ENCODE measurements around the gene NACC1.

Gene NACC1

GRCh38 chr19:13127811-13128575 is 9.9 kb downstream of the NACC1 start:
- Histone ChIP-seq H2AFZ (ENCODE audit: low read depth, low read length) (no peak overlapping the region), H3K36me3 (ENCODE audit: insufficient read depth, low read length) (peaks cover 8% of the 10 kb centered on the region), H3K27me3 (ENCODE audit: insufficient read depth, low read length) (no peaks in the 10 kb centered on the region), H3K4me3 (ENCODE audit: low read length) (no peak overlapping the region), H3K4me1 (ENCODE audit: insufficient read depth, low read length) (no peaks in the 10 kb centered on the region), H3K9me3 (ENCODE audit: low read length) (no peaks in the 10 kb centered on the region)

- Histone ChIP-seq H2AFZ (ENCODE audit: low read depth, low read length) (no peak overlapping the region), H3K4me1 (ENCODE audit: insufficient read depth, low read length) (no peaks in the 10 kb centered on the region), H3K4me3 (ENCODE audit: low read length) (no peak overlapping the region), H3K36me3 (ENCODE audit: insufficient read depth, low read length) (peaks cover 7% of the 10 kb centered on the region), H3K9me3 (ENCODE audit: low read length) (no peaks in the 10 kb centered on the region), H3K27me3 (ENCODE audit: insufficient read depth, low read length) (no peaks in the 10 kb centered on the region)
Observed at GRCh38 chr19:13128583-13128982, 10.5 kb downstream of the NACC1 start.

- no peaks in the 10 kb centered on the region for H3K27me3 ChIP-seq (ENCODE audit: insufficient read depth, low read length)
- H2AFZ ChIP-seq (ENCODE audit: low read depth, low read length) = no peak overlapping the region
- no peaks in the 10 kb centered on the region for H3K9me3 ChIP-seq (ENCODE audit: low read length)
- peaks cover 4% of the 10 kb centered on the region for H3K36me3 ChIP-seq (ENCODE audit: insufficient read depth, low read length)
- no peaks in the 10 kb centered on the region for H3K4me1 ChIP-seq (ENCODE audit: insufficient read depth, low read length)
- H3K4me3 ChIP-seq (ENCODE audit: low read length) = no peak overlapping the region
Observed at GRCh38 chr19:13129384-13129783, 11.3 kb downstream of the NACC1 start.

GRCh38 chr19:13130886-13131490 is 12.9 kb downstream of the NACC1 start:
- no peaks in the 10 kb centered on the region for H3K9me3 ChIP-seq (ENCODE audit: low read length)
- H3K4me3 ChIP-seq (ENCODE audit: low read length) = no peak overlapping the region
- no peaks in the 10 kb centered on the region for H3K27me3 ChIP-seq (ENCODE audit: insufficient read depth, low read length)
- H3K36me3 ChIP-seq (ENCODE audit: insufficient read depth, low read length) = peaks cover 15% of the 10 kb centered on the region
- no peak overlapping the region for H2AFZ ChIP-seq (ENCODE audit: low read depth, low read length)
- H3K4me1 ChIP-seq (ENCODE audit: insufficient read depth, low read length) = no peaks in the 10 kb centered on the region

GRCh38 chr19:13132471-13133180 is 14.6 kb downstream of the NACC1 start:
- H3K36me3 ChIP-seq (ENCODE audit: insufficient read depth, low read length) = peaks cover 28% of the 10 kb centered on the region
- H3K9me3 ChIP-seq (ENCODE audit: low read length) = no peaks in the 10 kb centered on the region

GRCh38 chr19:13133241-13133870 is 15.3 kb downstream of the NACC1 start:
- H3K27me3 ChIP-seq (ENCODE audit: insufficient read depth, low read length) = no peaks in the 10 kb centered on the region
- no peak overlapping the region for H3K4me3 ChIP-seq (ENCODE audit: low read length)
- H3K4me1 ChIP-seq (ENCODE audit: insufficient read depth, low read length) = no peaks in the 10 kb centered on the region
- no peak overlapping the region for H2AFZ ChIP-seq (ENCODE audit: low read depth, low read length)
- H3K9me3 ChIP-seq (ENCODE audit: low read length) = no peaks in the 10 kb centered on the region
- H3K36me3 ChIP-seq (ENCODE audit: insufficient read depth, low read length) = peaks cover 35% of the 10 kb centered on the region

More at GRCh38 chr19:13132471-13133180, 14.6 kb downstream of the NACC1 start:
- H3K27me3 ChIP-seq (ENCODE audit: insufficient read depth, low read length) = no peaks in the 10 kb centered on the region
- H3K4me3 ChIP-seq (ENCODE audit: low read length) = no peak overlapping the region
- no peaks in the 10 kb centered on the region for H3K4me1 ChIP-seq (ENCODE audit: insufficient read depth, low read length)
- no peak overlapping the region for H2AFZ ChIP-seq (ENCODE audit: low read depth, low read length)

- H2AFZ ChIP-seq (ENCODE audit: low read depth, low read length) = no peak overlapping the region
- no peaks in the 10 kb centered on the region for H3K9me3 ChIP-seq (ENCODE audit: low read length)
- peaks cover 2% of the 10 kb centered on the region for H3K4me1 ChIP-seq (ENCODE audit: insufficient read depth, low read length)
- H3K36me3 ChIP-seq (ENCODE audit: insufficient read depth, low read length) = peaks cover 42% of the 10 kb centered on the region
- no peaks in the 10 kb centered on the region for H3K27me3 ChIP-seq (ENCODE audit: insufficient read depth, low read length)
- no peak overlapping the region for H3K4me3 ChIP-seq (ENCODE audit: low read length)
Observed at GRCh38 chr19:13134626-13135025, 16.6 kb downstream of the NACC1 start.

- Histone ChIP-seq H3K27me3 (ENCODE audit: insufficient read depth, low read length) (no peaks in the 10 kb centered on the region), H3K36me3 (ENCODE audit: insufficient read depth, low read length) (peaks cover 42% of the 10 kb centered on the region), H3K4me3 (ENCODE audit: low read length) (no peak overlapping the region), H3K9me3 (ENCODE audit: low read length) (no peaks in the 10 kb centered on the region), H3K4me1 (ENCODE audit: insufficient read depth, low read length) (peaks cover 2% of the 10 kb centered on the region), H2AFZ (ENCODE audit: low read depth, low read length) (no peak overlapping the region)
Observed at GRCh38 chr19:13135068-13136062, 17.3 kb downstream of the NACC1 start.

GRCh38 chr19:13137290-13137794 is 19.3 kb downstream of the NACC1 start:
- no peak overlapping the region for H3K4me3 ChIP-seq (ENCODE audit: low read length)
- no peak overlapping the region for H2AFZ ChIP-seq (ENCODE audit: low read depth, low read length)
- H3K36me3 ChIP-seq (ENCODE audit: insufficient read depth, low read length) = peaks cover 42% of the 10 kb centered on the region
- peaks cover 2% of the 10 kb centered on the region for H3K4me1 ChIP-seq (ENCODE audit: insufficient read depth, low read length)
- no peaks in the 10 kb centered on the region for H3K27me3 ChIP-seq (ENCODE audit: insufficient read depth, low read length)
- no peaks in the 10 kb centered on the region for H3K9me3 ChIP-seq (ENCODE audit: low read length)

GRCh38 chr19:13138171-13138915 is 20.3 kb downstream of the NACC1 start:
- H3K4me3 ChIP-seq (ENCODE audit: low read length) = no peak overlapping the region

GRCh38 chr19:13138916-13139198 is 20.8 kb downstream of the NACC1 start:
- peaks cover 42% of the 10 kb centered on the region for H3K36me3 ChIP-seq (ENCODE audit: insufficient read depth, low read length)
- no peak overlapping the region for H3K4me3 ChIP-seq (ENCODE audit: low read length)
- no peaks in the 10 kb centered on the region for H3K27me3 ChIP-seq (ENCODE audit: insufficient read depth, low read length)
- H2AFZ ChIP-seq (ENCODE audit: low read depth, low read length) = no peak overlapping the region
- H3K9me3 ChIP-seq (ENCODE audit: low read length) = no peaks in the 10 kb centered on the region
- peaks cover 2% of the 10 kb centered on the region for H3K4me1 ChIP-seq (ENCODE audit: insufficient read depth, low read length)

More at GRCh38 chr19:13138171-13138915, 20.3 kb downstream of the NACC1 start:
- Histone ChIP-seq H3K4me1 (ENCODE audit: insufficient read depth, low read length) (peaks cover 2% of the 10 kb centered on the region), H3K36me3 (ENCODE audit: insufficient read depth, low read length) (peaks cover 42% of the 10 kb centered on the region), H3K9me3 (ENCODE audit: low read length) (no peaks in the 10 kb centered on the region), H3K27me3 (ENCODE audit: insufficient read depth, low read length) (no peaks in the 10 kb centered on the region), H2AFZ (ENCODE audit: low read depth, low read length) (no peak overlapping the region)
